OCI-LY3 (cell line): ENCODE data around the gene PIGT.

Experiments
- H2AFZ ChIP-seq: fragments of 200-600, 300-600 bp; shearing (Covaris generic); 2 replicates; pipeline ENCODE4 v1.6.0; 2014; ENCODE audit warnings: antibody characterized with exemption, low read depth, low read length
- H3K27ac ChIP-seq: fragments of 200-600, 300-600 bp; sonication (generic); 2 replicates; pipeline ENCODE4 v1.5.1; 2014; ENCODE audit warnings: mild to moderate bottlenecking, low read length, moderate library complexity, mixed read lengths
- H3K27me3 ChIP-seq: fragments of 200-600, 300-600 bp; sonication (generic); 2 replicates; pipeline ENCODE4 v1.6.1; 2014; ENCODE audit warnings: low read depth, low read length, mixed read lengths
- H3K36me3 ChIP-seq: fragments of 200-600, 300-600 bp; sonication (generic); replicated peaks from 2 replicates; pipeline ENCODE3; 2014; ENCODE audit warnings: low read depth, low read length, mixed read lengths
- H3K4me1 ChIP-seq: fragments of 300-600, 200-600 bp; sonication (generic); 2 replicates; pipeline ENCODE4 v1.6.1; 2014; ENCODE audit warnings: low read length, mixed read lengths
- H3K4me2 ChIP-seq: fragments of 200-600, 300-600 bp; sonication (generic); 2 replicates; pipeline ENCODE4 v1.6.1; 2014; ENCODE audit warnings: low read length, mixed read lengths
- H3K4me3 ChIP-seq: fragments of 300-600, 200-600 bp; sonication (generic); 2 replicates; pipeline ENCODE4 v1.5.1; 2014; ENCODE audit warnings: antibody characterized with exemption, mild to moderate bottlenecking, low read length, moderate library complexity
- H3K79me2 ChIP-seq: fragments of 300-600, 200-600 bp; shearing (Covaris generic); 2 replicates; pipeline ENCODE4 v1.6.1; 2014; ENCODE audit warnings: mild to moderate bottlenecking, low read length, mixed read lengths
- H3K9ac ChIP-seq: fragments of 300-600, 200-600 bp; shearing (Covaris generic); 2 replicates; pipeline ENCODE4 v1.6.0; 2014; ENCODE audit warnings: mild to moderate bottlenecking, low read length, moderate library complexity
- H3K9me3 ChIP-seq: fragments of 200-600, 300-600 bp; shearing (Covaris generic); 2 replicates; pipeline ENCODE4 v1.6.1; 2014; ENCODE audit warnings: low read length, mixed read lengths; ENCODE audit not compliant: insufficient read depth
- H4K20me1 ChIP-seq: fragments of 200-600, 300-600 bp; sonication (generic); 2 replicates; pipeline ENCODE4 v1.6.1; 2016; ENCODE audit warnings: low read length, mixed read lengths; ENCODE audit not compliant: insufficient read depth
- EZH2phosphoT487 ChIP-seq: fragments of 200-600 bp; shearing (Covaris generic); IDR thresholded peaks from 2 replicates; pipeline ENCODE4 v1.6.1; 2018; ENCODE audit warnings: antibody characterized with exemption, mixed run types, low read depth
- TF ChIP-seq, protein P1 (sequence below): fragments of 200-600, 300-600 bp; sonication (generic); IDR thresholded peaks from 2 replicates; pipeline ENCODE4 v1.5.1; 2014; ENCODE audit warnings: antibody characterized with exemption, low read length, low read depth

The PIGT gene

DNA sequence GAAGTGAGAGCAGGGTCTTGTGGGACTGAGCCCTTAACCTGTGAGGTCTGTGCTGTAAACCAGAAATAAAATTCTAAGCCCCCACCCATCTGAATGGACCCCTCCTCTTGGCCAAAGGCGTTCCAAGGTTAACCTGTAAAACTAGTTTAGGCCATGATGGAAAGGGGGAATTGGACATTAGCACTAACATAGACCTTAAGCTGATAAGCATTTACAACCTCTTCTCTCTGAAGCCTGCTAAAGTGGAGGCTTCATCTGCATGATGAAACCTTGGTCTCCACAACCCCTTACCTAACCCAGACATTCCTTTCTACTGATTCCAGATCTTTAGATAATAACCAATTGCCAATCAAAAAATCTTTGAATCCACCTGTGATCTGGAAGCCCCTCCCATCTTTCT, 25.8 kb downstream of the PIGT start:
- Histone ChIP-seq H3K9ac (no peak overlapping the region), H3K27ac (no peak overlapping the region), H3K27me3 (peaks cover 20% of the 10 kb centered on the region), H3K4me1 (peaks cover 4% of the 10 kb centered on the region), H3K4me2 (no peak overlapping the region), H4K20me1 (no peaks in the 10 kb centered on the region), H3K4me3 (no peak overlapping the region), H3K79me2 (no peaks in the 10 kb centered on the region), H3K36me3 (no peaks in the 10 kb centered on the region), H2AFZ (no peak overlapping the region), H3K9me3 (no peaks in the 10 kb centered on the region)
- TF ChIP-seq, protein P1, sequence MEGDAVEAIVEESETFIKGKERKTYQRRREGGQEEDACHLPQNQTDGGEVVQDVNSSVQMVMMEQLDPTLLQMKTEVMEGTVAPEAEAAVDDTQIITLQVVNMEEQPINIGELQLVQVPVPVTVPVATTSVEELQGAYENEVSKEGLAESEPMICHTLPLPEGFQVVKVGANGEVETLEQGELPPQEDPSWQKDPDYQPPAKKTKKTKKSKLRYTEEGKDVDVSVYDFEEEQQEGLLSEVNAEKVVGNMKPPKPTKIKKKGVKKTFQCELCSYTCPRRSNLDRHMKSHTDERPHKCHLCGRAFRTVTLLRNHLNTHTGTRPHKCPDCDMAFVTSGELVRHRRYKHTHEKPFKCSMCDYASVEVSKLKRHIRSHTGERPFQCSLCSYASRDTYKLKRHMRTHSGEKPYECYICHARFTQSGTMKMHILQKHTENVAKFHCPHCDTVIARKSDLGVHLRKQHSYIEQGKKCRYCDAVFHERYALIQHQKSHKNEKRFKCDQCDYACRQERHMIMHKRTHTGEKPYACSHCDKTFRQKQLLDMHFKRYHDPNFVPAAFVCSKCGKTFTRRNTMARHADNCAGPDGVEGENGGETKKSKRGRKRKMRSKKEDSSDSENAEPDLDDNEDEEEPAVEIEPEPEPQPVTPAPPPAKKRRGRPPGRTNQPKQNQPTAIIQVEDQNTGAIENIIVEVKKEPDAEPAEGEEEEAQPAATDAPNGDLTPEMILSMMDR: no peak
- no peak for TF ChIP-seq EZH2phosphoT487

DNA sequence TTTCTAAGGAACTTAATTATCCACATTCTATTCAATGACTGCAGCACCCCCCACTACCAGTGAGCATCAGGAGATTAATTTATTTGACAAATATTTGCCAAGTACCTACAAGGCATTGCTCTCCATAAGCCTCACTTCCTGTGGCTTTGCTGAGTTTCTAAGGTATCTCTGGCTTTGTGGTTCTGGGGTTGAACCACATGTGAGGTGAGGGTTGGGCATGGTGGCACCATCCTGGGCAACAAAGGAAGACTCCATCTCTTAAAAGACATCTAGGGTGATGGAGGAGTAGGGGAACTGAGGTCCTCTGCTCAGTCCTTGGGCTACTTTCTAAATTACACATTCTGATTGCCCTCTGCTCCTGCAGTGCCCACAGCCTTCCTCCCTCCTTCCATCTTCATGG, 28.1 kb downstream of the PIGT start:
- Histone ChIP-seq H3K4me2 (no peak overlapping the region), H3K9me3 (no peaks in the 10 kb centered on the region), H3K27me3 (peaks cover 36% of the 10 kb centered on the region), H3K4me1 (no peaks in the 10 kb centered on the region), H4K20me1 (no peaks in the 10 kb centered on the region), H3K4me3 (no peak overlapping the region), H2AFZ (no peak overlapping the region), H3K79me2 (no peaks in the 10 kb centered on the region), H3K27ac (no peak overlapping the region), H3K9ac (no peak overlapping the region), H3K36me3 (no peaks in the 10 kb centered on the region)
- TF ChIP-seq, protein P1: no peak
- no peak for TF ChIP-seq EZH2phosphoT487

DNA sequence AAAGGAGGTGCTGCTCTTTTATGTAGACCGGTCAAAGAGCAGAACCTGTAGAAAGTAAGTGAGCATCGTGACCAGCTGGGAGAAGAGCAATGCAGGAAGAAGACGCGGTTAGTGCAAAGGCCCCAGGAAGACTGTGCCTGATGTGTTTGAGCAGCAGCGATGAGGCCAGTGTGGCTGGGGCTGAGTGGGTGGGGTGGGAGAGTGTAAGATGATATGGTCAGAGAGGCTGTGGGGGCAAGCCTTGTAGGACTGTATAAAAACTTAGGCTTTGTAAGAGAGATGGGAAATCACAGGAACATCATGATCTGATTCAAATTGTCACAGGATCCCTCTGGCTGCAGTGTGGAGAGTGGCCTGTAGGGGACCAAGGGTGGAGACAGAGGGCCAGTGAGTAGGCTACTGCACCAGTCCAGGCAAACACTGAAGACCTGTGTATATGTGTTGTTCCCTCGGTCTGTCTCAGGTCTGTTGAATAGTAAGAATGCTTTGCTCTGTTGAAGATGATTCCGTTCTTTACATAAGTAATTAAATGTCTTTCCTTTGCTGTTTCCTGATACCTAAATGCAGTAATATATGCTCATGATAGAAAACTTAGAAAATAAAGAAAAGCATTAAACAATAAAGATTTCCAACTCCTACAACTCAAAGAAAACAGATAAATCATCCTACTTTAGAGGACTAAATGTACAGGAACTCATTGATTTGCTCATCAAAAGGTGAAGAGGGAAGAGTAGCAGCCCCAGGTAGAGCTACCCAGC, 30.0 kb downstream of the PIGT start:
- H3K27me3 ChIP-seq: peaks cover 39% of the 10 kb centered on the region
- H3K36me3 ChIP-seq: no peaks in the 10 kb centered on the region
- no peak overlapping the region for H3K4me2 ChIP-seq
- TF ChIP-seq EZH2phosphoT487: no peak
- TF ChIP-seq, protein P1: peak; percentile 71
- no peak overlapping the region for H3K27ac ChIP-seq
- H3K4me1 ChIP-seq: peaks cover 6% of the 10 kb centered on the region; the same call in 1 of the 2 replicates
- H4K20me1 ChIP-seq: no peaks in the 10 kb centered on the region
- no peak overlapping the region for H2AFZ ChIP-seq
- no peak overlapping the region for H3K9ac ChIP-seq
- H3K9me3 ChIP-seq: no peaks in the 10 kb centered on the region
- H3K4me3 ChIP-seq: no peak overlapping the region
- H3K79me2 ChIP-seq: no peaks in the 10 kb centered on the region

DNA sequence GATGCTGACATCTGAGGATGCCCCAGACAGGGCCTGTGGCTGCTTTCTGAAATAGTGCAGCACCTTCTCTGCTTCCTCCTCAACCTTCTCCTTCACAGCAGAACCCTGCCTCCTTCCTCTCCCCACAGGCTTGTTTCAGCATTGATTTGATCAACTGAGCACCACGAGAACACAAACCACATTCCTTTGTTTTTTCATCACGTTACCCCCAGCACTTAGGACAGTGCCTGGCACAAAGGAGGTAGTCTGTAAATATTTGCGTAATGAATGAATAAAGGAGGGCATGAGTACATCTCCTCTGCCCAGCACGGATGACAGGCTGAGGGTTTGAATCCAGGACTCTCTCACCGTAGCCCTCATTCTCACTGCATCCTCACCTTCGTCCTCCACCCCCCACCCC, 32.3 kb downstream of the PIGT start:
- no peaks in the 10 kb centered on the region for H3K79me2 ChIP-seq
- no peak overlapping the region for H3K4me3 ChIP-seq
- H3K27me3 ChIP-seq: peaks cover 55% of the 10 kb centered on the region
- H3K27ac ChIP-seq: no peak overlapping the region
- H2AFZ ChIP-seq: no peak overlapping the region
- H3K4me1 ChIP-seq: peaks cover 17% of the 10 kb centered on the region
- H4K20me1 ChIP-seq: 0 out of 2 replicates have a peak, but pooled peaks cover 5% of the 10 kb centered on the region
- TF ChIP-seq EZH2phosphoT487: no peak
- TF ChIP-seq, protein P1: no peak
- no peaks in the 10 kb centered on the region for H3K36me3 ChIP-seq
- no peaks in the 10 kb centered on the region for H3K9me3 ChIP-seq
- H3K9ac ChIP-seq: no peak overlapping the region
- no peak overlapping the region for H3K4me2 ChIP-seq
